ENCODE results near the gene CHFR.
"Not testable (repeated sequence)": the region's sequence is repeated elsewhere in the genome, so short reads cannot be mapped to it uniquely, and the experiment has no call there.

The CHFR gene

DNA sequence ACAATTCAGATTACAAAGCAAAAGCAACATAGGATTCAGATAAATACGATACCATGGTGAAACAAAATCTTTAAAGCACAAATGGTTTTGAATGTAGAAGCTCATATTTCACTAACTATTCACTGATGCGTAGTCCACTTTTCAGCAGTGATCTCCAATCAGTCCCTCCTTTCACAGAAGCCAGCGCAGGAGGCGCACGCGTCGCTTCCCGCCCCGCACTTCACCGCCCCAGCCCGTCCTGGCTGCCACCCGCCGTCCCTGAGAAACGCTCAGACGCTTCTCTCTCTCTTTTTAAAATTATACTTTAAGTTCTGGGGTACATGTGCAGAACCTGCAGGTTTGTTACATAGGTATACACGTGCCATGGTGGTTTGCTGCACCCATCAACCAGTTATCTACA lies 19.8 kb upstream of the CHFR start:
- TF ChIP-seq, protein P1, sequence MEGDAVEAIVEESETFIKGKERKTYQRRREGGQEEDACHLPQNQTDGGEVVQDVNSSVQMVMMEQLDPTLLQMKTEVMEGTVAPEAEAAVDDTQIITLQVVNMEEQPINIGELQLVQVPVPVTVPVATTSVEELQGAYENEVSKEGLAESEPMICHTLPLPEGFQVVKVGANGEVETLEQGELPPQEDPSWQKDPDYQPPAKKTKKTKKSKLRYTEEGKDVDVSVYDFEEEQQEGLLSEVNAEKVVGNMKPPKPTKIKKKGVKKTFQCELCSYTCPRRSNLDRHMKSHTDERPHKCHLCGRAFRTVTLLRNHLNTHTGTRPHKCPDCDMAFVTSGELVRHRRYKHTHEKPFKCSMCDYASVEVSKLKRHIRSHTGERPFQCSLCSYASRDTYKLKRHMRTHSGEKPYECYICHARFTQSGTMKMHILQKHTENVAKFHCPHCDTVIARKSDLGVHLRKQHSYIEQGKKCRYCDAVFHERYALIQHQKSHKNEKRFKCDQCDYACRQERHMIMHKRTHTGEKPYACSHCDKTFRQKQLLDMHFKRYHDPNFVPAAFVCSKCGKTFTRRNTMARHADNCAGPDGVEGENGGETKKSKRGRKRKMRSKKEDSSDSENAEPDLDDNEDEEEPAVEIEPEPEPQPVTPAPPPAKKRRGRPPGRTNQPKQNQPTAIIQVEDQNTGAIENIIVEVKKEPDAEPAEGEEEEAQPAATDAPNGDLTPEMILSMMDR (IDR thresholded peaks at IDR 0.05; ENCODE audit: extremely low read depth, insufficient read depth, missing control alignments), result no peak
- in situ Hi-C loops (cut with MboI; ENCODE audit: low pct_unique_long_range_greater_than_20kb, low sequenced_read_pairs, unreplicated experiment), result no loop called here
- no peak for DNase-seq (ENCODE audit: low spot score)

- TF ChIP-seq, protein P1 (IDR thresholded peaks at IDR 0.05; ENCODE audit: extremely low read depth, insufficient read depth, missing control alignments), result peak; percentile 68
- peak; percentile 52 for DNase-seq (ENCODE audit: low spot score)
- in situ Hi-C loops (cut with MboI; ENCODE audit: low pct_unique_long_range_greater_than_20kb, low sequenced_read_pairs, unreplicated experiment), result no loop called here
Measured at GRCh38 chr12:132904718-132905328, 17.4 kb upstream of the CHFR start.

DNA sequence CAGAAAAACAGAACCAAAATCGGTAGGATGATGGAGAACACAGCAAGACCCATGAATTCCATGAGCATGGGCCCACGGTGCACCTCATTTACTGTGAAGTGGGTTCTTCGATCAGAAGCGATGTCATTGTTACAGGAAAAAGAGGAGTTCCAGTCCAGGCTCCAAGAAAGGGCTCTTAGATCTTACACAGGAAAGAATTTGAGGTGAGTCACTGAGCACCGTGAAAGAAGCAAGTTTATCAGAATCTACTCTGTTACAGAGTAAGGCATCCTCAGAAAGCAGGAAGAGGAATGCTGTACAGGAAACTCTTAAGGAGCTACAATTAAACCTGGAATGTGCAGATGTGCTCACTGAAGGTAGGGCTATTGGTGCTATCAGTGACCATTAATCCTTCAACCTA lies 11.6 kb upstream of the CHFR start:
- in situ Hi-C loops (cut with MboI; ENCODE audit: low pct_unique_long_range_greater_than_20kb, low sequenced_read_pairs, unreplicated experiment), result no loop called here
- TF ChIP-seq, protein P1 (IDR thresholded peaks at IDR 0.05; ENCODE audit: extremely low read depth, insufficient read depth, missing control alignments), result no peak
- no peak for DNase-seq (ENCODE audit: low spot score)

GRCh38 chr12:132888852-132889251 lies 1.4 kb upstream of the CHFR start:
- DNase-seq (ENCODE audit: low spot score), result no peak
- in situ Hi-C loops (cut with MboI; ENCODE audit: low pct_unique_long_range_greater_than_20kb, low sequenced_read_pairs, unreplicated experiment), result no loop called here

DNA sequence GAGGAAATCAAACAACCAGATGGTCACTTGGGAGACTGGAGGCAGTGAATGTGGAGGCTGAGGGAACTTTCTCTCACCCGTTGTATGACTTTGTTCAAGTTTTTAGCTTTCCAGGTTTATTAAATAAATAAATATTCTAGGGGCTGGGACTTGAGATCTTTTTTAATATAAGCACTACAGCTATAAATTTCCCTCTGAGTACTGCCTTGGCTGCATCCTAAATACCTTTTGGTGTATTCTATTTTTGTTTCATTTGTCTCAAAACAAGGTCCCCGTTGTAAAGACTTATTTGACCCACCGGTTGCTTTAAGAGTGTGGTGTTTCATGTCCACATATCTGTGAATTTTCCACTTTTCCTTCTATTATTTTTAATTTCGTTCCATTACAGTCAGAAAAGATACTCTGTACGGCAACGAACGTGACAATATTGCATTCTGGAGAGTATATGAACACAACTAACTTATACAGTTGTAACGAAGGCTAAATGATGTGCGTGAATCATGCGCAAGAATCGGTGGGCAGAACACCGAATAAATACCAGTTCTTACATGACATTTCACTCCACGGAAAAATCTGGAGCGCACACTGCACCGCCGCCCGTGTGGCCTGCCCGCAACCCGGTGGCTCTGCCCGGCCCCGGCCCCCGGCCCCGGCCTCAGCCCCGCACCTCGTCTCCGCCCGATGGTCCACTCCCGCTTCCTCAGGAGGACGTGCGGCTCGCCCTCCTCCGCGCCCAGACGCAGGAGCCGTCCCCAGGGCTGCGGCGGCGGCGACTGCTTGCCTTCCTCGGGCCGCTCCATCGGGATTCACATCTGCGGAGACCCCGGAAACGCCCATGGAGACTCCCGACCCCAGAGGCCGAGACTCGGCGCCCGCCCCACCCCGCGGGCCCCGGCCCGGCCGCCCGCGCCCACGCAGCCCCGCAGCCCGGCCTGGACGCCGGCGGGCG lies 602 bp downstream of the CHFR start:
- TF ChIP-seq, protein P1 (IDR thresholded peaks at IDR 0.05; ENCODE audit: extremely low read depth, insufficient read depth, missing control alignments), result no peak
- DNase-seq (ENCODE audit: low spot score), result no peak
- in situ Hi-C loops (cut with MboI; ENCODE audit: low pct_unique_long_range_greater_than_20kb, low sequenced_read_pairs, unreplicated experiment), result no loop called here

More at GRCh38 chr12:132888852-132889251, 1.4 kb upstream of the CHFR start:
- TF ChIP-seq, protein P1 (IDR thresholded peaks at IDR 0.05; ENCODE audit: extremely low read depth, insufficient read depth, missing control alignments), result no peak

DNA sequence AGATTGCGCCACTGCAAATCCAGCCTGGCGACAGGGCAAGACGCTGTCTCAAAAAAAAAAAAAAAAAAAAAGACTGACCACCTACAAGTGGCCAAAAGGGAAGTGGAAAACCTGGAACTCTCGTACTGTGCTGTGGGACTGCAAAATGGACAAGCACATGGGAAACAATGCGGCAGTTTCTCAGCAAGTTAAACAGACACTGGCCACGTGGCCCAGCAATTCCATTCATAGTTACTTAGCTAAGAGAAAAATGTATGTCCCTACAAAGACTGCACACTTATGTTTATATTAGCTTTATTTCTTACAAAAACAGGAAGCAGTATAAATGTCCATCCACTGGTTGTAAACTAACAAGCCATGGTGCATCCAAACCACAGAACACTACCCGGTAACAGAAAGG lies 5.6 kb downstream of the CHFR start:
- TF ChIP-seq, protein P1 (IDR thresholded peaks at IDR 0.05; ENCODE audit: extremely low read depth, insufficient read depth, missing control alignments), result no peak
- DNase-seq (ENCODE audit: low spot score), result no peak
- in situ Hi-C loops (cut with MboI; ENCODE audit: low pct_unique_long_range_greater_than_20kb, low sequenced_read_pairs, unreplicated experiment), result no loop called here

DNA sequence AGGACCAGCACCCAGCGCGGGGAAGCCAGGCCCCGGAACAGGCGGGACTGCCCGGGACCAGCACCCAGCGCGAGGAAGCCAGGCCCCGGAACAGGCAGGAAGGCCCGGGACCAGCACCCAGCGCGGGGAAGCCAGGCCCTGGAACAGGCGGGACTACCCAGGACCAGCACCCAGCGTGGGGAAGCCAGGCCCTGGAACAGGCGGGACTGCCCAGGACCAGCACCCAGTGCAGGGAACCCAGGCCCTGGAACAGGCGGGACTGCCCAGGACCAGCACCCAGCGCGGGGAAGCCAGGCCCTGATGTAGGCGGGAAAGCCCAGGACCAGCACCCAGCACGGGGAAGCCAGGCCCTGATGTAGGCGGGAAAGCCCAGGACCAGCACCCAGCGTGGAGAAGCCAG lies 12.8 kb downstream of the CHFR start:
- DNase-seq (ENCODE audit: low spot score); in situ Hi-C loops (cut with MboI; ENCODE audit: low pct_unique_long_range_greater_than_20kb, low sequenced_read_pairs, unreplicated experiment): not testable (repeated sequence)

Data from GM13977 (cell line).